ENCODE data around the gene GALM. TPM values are rescaled to one million over a fixed set of nuclear protein-coding genes. Genes with fewer than 3 reads are reported as not detected.

Gene GALM
- total and polyA plus RNA-seq, 2 donors (not counting 3 experiments of a cell fraction or from before 2014, with no cell fraction given), result 4.8 to 6.1 TPM

- no peak for FAIRE-seq
- Histone ChIP-seq H3K9ac (replicated peaks; ENCODE audit: extremely low read depth, insufficient read depth, low read length) (peak overlapping the region; percentile 57), H4K20me1 (replicated peaks; ENCODE audit: control insufficient read depth, extremely low read depth, insufficient read depth, low read length) (peaks cover 5% of the 10 kb centered on the region), H2AFZ (ENCODE audit: low read depth, low read length) (peak overlapping the region; percentile 81), H3K9me3 (replicated peaks; ENCODE audit: control insufficient read depth, insufficient read depth, low read length) (no peaks in the 10 kb centered on the region), H3K27me3 (ENCODE audit: control insufficient read depth in 2 of 2, insufficient read depth in 2 of 2, low read length in 2 of 2) (no peaks in the 10 kb centered on the region), H3K9me1 (replicated peaks; ENCODE audit: control insufficient read depth, extremely low read depth, insufficient read depth, low read length) (no peaks in the 10 kb centered on the region), H3K4me2 (ENCODE audit: insufficient read depth, low read length) (peak overlapping the region; percentile 63), H3K36me3 (ENCODE audit: control insufficient read depth in 2 of 2, extremely low read depth in 1 of 2, insufficient read depth in 2 of 2, low read length in 2 of 2) (peaks cover 9 to 17% of the 10 kb centered on the region in 2 experiments), H3K79me2 (ENCODE audit: control insufficient read depth, insufficient read depth, low read length) (peaks cover 43% of the 10 kb centered on the region), H3K27ac (ENCODE audit: insufficient read depth, low read depth, low read length) (peak overlapping the region; percentile 66), H3K4me3 (replicated peaks in 1 of 3; ENCODE audit: insufficient read depth in 1 of 3, low read depth in 1 of 3, low read length in 3 of 3) (peak overlapping the region in 2 of 3 experiments; percentile 28 to 39), H3K4me1 (ENCODE audit: control insufficient read depth, extremely low read depth, insufficient read depth, low read length) (peaks cover 31% of the 10 kb centered on the region)
- TF ChIP-seq GATA2 (IDR thresholded peaks at IDR 0.05; ENCODE audit: insufficient read depth, insufficient read length, low read depth, low read length) (no peak), MYC (IDR thresholded peaks at IDR 0.05; ENCODE audit: low read depth, low read length) (no peak), CTCF (IDR thresholded peaks at IDR 0.05; ENCODE audit: extremely low read depth in 1 of 2, insufficient read depth in 1 of 2, low read depth in 1 of 2, low read length in 2 of 2) (no peak), POLR2A (IDR thresholded peaks at IDR 0.05; ENCODE audit: low read depth, low read length) (no peak), EZH2 (IDR thresholded peaks at IDR 0.05; ENCODE audit: borderline replicate concordance, low read depth, low read length, severe bottlenecking) (no peak), POLR2AphosphoS5 (IDR thresholded peaks at IDR 0.05; ENCODE audit: insufficient read depth, low read depth, low read length) (no peak), FOS (IDR thresholded peaks at IDR 0.05; ENCODE audit: borderline replicate concordance, insufficient read depth, low read length) (no peak), MAX (IDR thresholded peaks at IDR 0.05; ENCODE audit: insufficient read depth, insufficient read length) (no peak), JUN (IDR thresholded peaks at IDR 0.05; ENCODE audit: borderline replicate concordance, insufficient read depth, insufficient read length, low read depth) (no peak)
- TSS peak; percentile 68 for BruUV-seq (replicated peaks)
- POLR2A ChIA-PET, result interaction anchor here (0.5 to 3.2 kb wide), 64 partner anchors 8 to 1005 kb away, joined by 3 to 64 read pairs (median 4); partner anchors contain the start of genes ATL2, DHX57, GALM and GEMIN6
- DNase-seq (ENCODE audit: low read depth, low spot score), result peak; percentile 19
- CTCF ChIA-PET, result interaction anchor here (0.7 to 1.5 kb wide), 4 partner anchors 18 to 170 kb away, joined by 3 to 5 read pairs (median 4); no protein-coding TSS in a partner anchor
- intact Hi-C loops (cut with micrococcal nuclease), result loop anchor here (1.0 to 2.0 kb wide), 5 partner anchors 26 to 369 kb away; partner anchors contain the start of genes GEMIN6, HNRNPLL and SOS1
- dilution Hi-C loops (cut with MboI; ENCODE audit: extremely low pct_ligation_motif_present, low sequenced_read_pairs), result no loop called here
These were observed 85.9 kb downstream of the GALM start for GRCh38 chr2:38751596-38752410.

All from endothelial cell of umbilical vein (primary cell).